ENCODE measurements around the gene BMP10. TPM values are rescaled to one million over a fixed set of nuclear protein-coding genes. Genes with fewer than 3 reads are reported as not detected.
"Not testable (repeated sequence)": the region's sequence is repeated elsewhere in the genome, so short reads cannot be mapped to it uniquely, and the experiment has no call there.

Gene BMP10
- total RNA-seq, 2 experiments from 2014 or later = not detected

DNA sequence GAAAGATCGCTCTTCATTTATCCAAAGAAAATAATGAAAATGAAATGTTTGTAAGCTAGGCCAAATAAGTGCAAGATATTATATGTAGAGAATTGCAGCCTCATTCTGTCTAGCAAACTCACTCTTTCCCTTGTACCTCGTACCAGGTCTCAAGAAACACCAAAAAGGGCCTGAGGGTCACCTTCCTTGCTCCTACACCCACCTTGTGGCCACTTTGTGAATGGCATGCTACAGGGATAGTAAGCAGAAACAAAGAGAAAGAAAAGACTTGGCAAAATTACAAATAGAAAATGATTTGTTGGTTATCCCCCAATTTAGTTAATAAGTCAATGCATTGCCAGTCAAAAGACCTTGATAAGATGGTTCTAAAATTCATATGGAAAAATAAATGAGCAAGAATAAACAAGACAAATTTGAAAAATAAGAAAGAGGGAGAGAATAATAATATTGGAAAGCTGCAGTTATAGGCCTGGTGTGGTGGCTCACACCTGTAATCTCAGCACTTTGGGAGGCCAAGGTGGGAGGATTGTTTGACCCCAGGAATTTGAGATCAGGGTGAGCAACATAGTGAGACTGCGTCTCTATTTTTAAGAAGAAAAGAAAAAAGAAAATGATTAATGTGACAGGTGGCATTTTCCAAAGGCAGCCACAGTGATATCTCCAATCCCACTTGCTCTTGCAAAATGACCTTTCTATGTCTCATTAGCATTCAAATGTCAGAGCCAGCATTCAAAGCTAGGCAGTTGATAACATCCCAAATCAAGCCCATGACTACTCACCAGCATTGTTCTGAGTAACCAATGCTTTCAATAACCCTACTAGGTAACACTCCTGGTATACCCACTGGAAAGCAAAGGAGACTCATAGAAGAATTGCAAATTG, 38.8 kb upstream of the BMP10 start:
- ChIA-PET CTCF (interaction anchor here (0.6 to 4.9 kb wide), 28 partner anchors 15 to 445 kb away, joined by 3 to 77 read pairs (median 4); partner anchors contain the start of gene ARHGAP25), POLR2A (interaction anchor here (0.9 kb wide), 1 partner anchor 81 kb away, joined by 3 read pairs; no protein-coding TSS in a partner anchor)
- Mint-ChIP-seq H3K27me3 (no peaks in the 10 kb centered on the region), H3K27ac (peak overlapping the region; percentile 78), H3K36me3 (no peaks in the 10 kb centered on the region), H3K4me1 (ENCODE audit: low read depth) (peaks cover 36% of the 10 kb centered on the region), H3K9me3 (no peaks in the 10 kb centered on the region), H3K4me3 (no peak overlapping the region)
- intact Hi-C loops (cut with micrococcal nuclease) = loop anchor here (2.0 to 10.0 kb wide), 5 partner anchors 31 to 658 kb away; partner anchors contain the start of gene PPP3R1
- peak; percentile 85 for DNase-seq

DNA sequence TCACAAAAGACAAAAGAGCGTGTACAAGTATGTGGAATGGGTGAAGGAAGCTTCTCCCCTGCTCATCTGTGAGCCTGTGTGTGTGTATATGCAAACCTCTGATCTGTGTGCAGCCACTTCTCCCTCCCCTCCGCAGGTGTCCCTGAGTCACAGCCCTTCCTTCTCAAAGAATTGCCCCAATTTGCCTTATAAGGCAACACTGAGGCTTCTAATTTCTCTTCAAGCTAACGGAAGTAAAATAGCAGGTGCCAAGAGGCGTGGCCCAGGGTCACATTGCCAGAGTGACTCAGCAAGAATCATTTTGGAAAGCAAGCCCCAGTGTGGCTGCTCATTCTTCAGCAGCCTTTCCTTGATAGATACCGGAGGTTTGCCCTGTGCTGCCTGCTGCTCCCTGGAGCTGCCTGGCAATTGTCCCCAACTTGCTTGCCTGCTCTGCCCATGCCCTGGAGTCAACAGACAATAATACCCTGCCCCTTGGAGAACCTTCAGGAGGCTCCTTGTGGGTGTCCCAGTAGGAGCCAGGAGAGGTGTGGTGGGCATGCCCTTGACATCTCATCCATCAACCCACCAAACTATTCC, 37.3 kb upstream of the BMP10 start:
- Mint-ChIP-seq H3K9me3 (peaks cover 3% of the 10 kb centered on the region), H3K27me3 (no peaks in the 10 kb centered on the region), H3K36me3 (no peaks in the 10 kb centered on the region), H3K27ac (peak overlapping the region; percentile 90), H3K4me3 (peak overlapping the region; percentile 24), H3K4me1 (ENCODE audit: low read depth) (peaks cover 36% of the 10 kb centered on the region)
- ChIA-PET CTCF (interaction anchor here (0.8 to 4.9 kb wide), 29 partner anchors 9 to 444 kb away, joined by 3 to 77 read pairs (median 5); no protein-coding TSS in a partner anchor), POLR2A (interaction anchor here (0.6 to 2.7 kb wide), 15 partner anchors 12 to 441 kb away, joined by 3 to 14 read pairs (median 5); partner anchors contain the start of genes APLF, ARHGAP25 and FBXO48)
- intact Hi-C loops (cut with micrococcal nuclease) = loop anchor here (1.0 to 5.0 kb wide), 10 partner anchors 32 to 656 kb away; partner anchors contain the start of genes APLF, FBXO48 and PPP3R1
- DNase-seq = peak; percentile 94

DNA sequence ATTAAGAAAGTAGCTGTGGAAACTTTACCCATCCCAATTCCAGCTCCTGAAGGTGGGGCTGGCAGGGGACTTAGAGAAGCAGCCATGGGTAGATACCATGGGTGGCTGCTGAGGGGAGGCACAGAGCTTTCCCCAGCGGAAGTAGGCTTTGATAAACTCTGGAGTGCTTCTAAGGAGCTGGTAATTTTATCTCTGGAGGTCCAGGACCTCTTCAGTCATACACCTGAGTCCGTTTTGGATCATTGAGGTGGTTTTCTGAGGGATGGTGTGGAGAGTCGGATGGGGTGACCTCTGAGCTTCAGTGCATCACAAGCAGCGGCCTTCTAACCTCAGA, 36.7 kb upstream of the BMP10 start:
- CTCF ChIA-PET = interaction anchor here (0.8 to 4.9 kb wide), 29 partner anchors 7 to 443 kb away, joined by 3 to 77 read pairs (median 5); no protein-coding TSS in a partner anchor
- Mint-ChIP-seq H3K27me3 (no peaks in the 10 kb centered on the region), H3K4me1 (ENCODE audit: low read depth) (peaks cover 36% of the 10 kb centered on the region), H3K36me3 (peaks cover 2% of the 10 kb centered on the region), H3K4me3 (peak overlapping the region; percentile 24), H3K27ac (peak overlapping the region; percentile 90), H3K9me3 (peaks cover 3% of the 10 kb centered on the region)
- POLR2A ChIA-PET = interaction anchor here (0.7 to 2.7 kb wide), 15 partner anchors 11 to 441 kb away, joined by 3 to 14 read pairs (median 5); partner anchors contain the start of genes APLF, ARHGAP25 and FBXO48
- intact Hi-C loops (cut with micrococcal nuclease) = loop anchor here (1.0 to 5.0 kb wide), 10 partner anchors 33 to 656 kb away; partner anchors contain the start of genes APLF, FBXO48 and PPP3R1
- DNase-seq = no peak

DNA sequence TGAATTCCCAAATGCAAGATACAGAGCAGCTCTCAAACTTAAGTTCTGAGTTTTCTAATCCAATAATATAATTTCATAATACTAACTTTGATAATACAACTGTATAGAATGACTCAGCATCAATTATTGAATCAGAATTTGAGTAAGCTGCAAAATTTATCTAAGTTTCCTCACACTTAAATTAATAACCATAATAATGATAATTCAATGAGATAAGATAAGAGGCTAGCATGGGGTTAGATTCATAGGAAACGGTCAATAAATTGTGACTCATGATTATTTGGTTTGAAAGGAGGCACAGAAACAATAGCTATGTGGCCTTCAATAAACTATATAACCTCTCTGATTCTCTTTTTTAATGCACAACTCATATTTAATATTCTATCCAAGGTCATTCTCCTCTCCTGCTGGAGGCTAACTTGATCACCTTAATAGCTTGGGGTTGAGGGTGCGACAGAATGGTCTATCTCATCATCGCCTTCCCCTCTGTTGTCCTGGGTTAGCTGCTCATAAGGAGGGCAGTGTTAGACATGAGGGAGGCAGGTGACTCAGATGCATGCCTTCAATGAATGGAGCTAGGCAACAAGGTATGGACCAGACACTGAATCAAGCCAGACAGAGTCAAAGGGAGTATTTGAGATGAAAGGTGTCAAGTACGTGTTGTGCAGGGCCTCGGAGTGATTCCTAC, 36.2 kb upstream of the BMP10 start:
- ChIA-PET POLR2A (interaction anchor here (0.7 to 2.7 kb wide), 12 partner anchors 10 to 440 kb away, joined by 3 to 14 read pairs (median 5); partner anchors contain the start of genes APLF, ARHGAP25 and FBXO48), CTCF (interaction anchor here (0.8 to 4.9 kb wide), 26 partner anchors 8 to 443 kb away, joined by 3 to 77 read pairs (median 6); no protein-coding TSS in a partner anchor)
- Mint-ChIP-seq H3K4me1 (ENCODE audit: low read depth) (peaks cover 36% of the 10 kb centered on the region), H3K36me3 (peaks cover 2% of the 10 kb centered on the region), H3K27me3 (no peaks in the 10 kb centered on the region), H3K27ac (peak overlapping the region; percentile 90), H3K9me3 (peaks cover 3% of the 10 kb centered on the region), H3K4me3 (no peak overlapping the region)
- DNase-seq = peak; percentile 27
- intact Hi-C loops (cut with micrococcal nuclease) = loop anchor here (5.0 kb wide), 2 partner anchors 385 to 655 kb away; partner anchors contain the start of gene PPP3R1

DNA sequence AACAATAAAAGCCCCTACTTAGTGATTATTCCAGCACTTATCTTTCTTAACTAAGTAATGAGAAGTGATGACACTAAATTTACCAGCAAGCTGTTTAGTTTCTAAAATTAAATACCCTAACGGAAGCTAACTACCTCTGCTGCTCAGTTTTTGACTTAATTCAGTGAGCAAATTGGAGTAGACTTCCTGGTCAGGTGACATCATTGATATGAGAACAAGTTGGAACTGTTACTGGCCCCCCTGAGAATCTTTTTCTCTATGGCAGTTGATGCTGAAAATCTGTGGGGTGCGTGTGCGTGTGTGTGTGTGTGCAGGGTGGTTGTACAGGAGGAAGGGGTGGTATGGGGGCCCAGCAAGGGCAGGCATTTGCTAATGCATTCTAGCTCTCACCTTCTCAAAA, 35.5 kb upstream of the BMP10 start:
- Mint-ChIP-seq H3K36me3 (peaks cover 6% of the 10 kb centered on the region), H3K9me3 (peaks cover 8% of the 10 kb centered on the region), H3K4me1 (ENCODE audit: low read depth) (peaks cover 36% of the 10 kb centered on the region), H3K27ac (peak overlapping the region; percentile 67), H3K27me3 (no peaks in the 10 kb centered on the region), H3K4me3 (no peak overlapping the region)
- ChIA-PET POLR2A (interaction anchor here (0.7 to 2.7 kb wide), 3 partner anchors 157 to 440 kb away, joined by 3 to 8 read pairs (median 8); partner anchors contain the start of genes APLF and FBXO48), CTCF (interaction anchor here (1.2 to 4.9 kb wide), 11 partner anchors 18 to 443 kb away, joined by 3 to 77 read pairs (median 14); no protein-coding TSS in a partner anchor)
- intact Hi-C loops (cut with micrococcal nuclease) = loop anchor here (5.0 kb wide), 2 partner anchors 384 to 654 kb away; partner anchors contain the start of gene PPP3R1
- DNase-seq = no peak

DNA sequence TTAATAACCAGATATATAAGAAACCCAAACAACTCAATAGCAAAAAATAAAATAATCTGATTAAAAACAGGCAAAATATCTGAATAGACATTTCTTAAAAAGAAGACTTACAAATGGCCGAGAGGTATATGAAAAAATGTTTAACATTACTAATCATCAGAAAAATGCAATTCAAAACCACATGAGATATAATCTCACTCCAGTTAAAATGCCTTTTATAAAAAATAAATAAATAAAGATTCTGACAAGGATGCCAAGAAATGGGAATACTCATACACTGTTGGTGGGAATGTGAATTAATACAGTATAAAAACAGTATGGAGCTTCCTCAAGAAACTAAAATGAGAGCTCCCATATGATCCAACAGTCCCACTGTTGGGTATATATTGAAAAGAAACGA, 33.9 kb upstream of the BMP10 start:
- Mint-ChIP-seq H3K4me3 (no peak overlapping the region), H3K4me1 (ENCODE audit: low read depth) (peaks cover 31% of the 10 kb centered on the region), H3K36me3 (peaks cover 8% of the 10 kb centered on the region), H3K27ac (no peak overlapping the region), H3K9me3 (peaks cover 16% of the 10 kb centered on the region), H3K27me3 (no peaks in the 10 kb centered on the region)
- CTCF ChIA-PET = interaction anchor here (1.5 to 3.8 kb wide), 3 partner anchors 66 to 417 kb away, joined by 3 to 25 read pairs (median 5); no protein-coding TSS in a partner anchor
- POLR2A ChIA-PET = no interaction called here
- intact Hi-C loops (cut with micrococcal nuclease) = loop anchor here (5.0 kb wide), 2 partner anchors 383 to 653 kb away; partner anchors contain the start of gene PPP3R1
- DNase-seq = no peak

DNA sequence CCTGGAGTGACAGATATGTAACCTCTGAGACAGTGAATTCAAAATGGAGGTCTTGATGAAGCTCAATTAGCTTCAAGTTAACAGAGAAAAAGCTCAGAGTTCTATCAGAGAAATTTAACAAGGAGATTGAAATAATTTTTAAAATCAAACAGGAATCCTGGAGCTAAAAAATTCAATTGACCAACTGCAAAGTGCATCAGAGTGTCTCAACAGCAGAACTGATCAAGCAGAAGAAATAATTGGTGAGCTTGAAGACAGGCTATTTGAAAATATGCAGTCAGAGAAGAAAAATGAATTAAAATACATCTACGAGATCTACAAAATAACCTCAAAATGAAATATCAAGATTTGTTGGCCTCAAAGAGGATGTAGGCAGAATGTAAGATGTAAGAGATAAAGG, 30.4 kb upstream of the BMP10 start:
- Mint-ChIP-seq H3K9me3 (peaks cover 16% of the 10 kb centered on the region), H3K4me3 (no peak overlapping the region), H3K27me3 (no peaks in the 10 kb centered on the region), H3K36me3 (peaks cover 10% of the 10 kb centered on the region), H3K27ac (no peak overlapping the region), H3K4me1 (ENCODE audit: low read depth) (peaks cover 3% of the 10 kb centered on the region)
- ChIA-PET CTCF (interaction anchor here (0.7 to 1.6 kb wide), 5 partner anchors 24 to 193 kb away, joined by 3 to 7 read pairs (median 4); no protein-coding TSS in a partner anchor), POLR2A (no interaction called here)
- intact Hi-C loops (cut with micrococcal nuclease) = no loop called here
- no peak for DNase-seq

DNA sequence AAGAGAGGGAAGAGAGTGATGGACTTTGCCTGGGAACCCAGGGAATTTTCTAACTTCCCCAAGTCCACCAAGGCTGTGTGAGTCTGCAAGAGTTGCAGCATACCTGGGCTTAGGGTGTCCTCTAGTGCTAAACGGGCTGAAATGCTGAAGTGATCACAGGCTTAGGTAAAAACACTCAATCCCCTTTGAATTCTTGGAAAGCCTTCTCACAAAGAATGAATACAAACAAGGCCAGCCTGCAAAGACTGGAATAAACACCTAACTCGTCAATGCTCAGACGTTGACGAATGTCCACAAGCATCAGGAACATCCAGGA, 30.0 kb upstream of the BMP10 start:
- Mint-ChIP-seq H3K36me3 (peaks cover 10% of the 10 kb centered on the region), H3K4me3 (no peak overlapping the region), H3K4me1 (ENCODE audit: low read depth) (no peaks in the 10 kb centered on the region), H3K27ac (no peak overlapping the region), H3K27me3 (peaks cover 2% of the 10 kb centered on the region), H3K9me3 (peaks cover 16% of the 10 kb centered on the region)
- ChIA-PET CTCF (interaction anchor here (1.1 to 1.6 kb wide), 4 partner anchors 24 to 437 kb away, joined by 3 to 7 read pairs (median 4); no protein-coding TSS in a partner anchor), POLR2A (no interaction called here)
- DNase-seq = no peak
- intact Hi-C loops (cut with micrococcal nuclease) = no loop called here

DNA sequence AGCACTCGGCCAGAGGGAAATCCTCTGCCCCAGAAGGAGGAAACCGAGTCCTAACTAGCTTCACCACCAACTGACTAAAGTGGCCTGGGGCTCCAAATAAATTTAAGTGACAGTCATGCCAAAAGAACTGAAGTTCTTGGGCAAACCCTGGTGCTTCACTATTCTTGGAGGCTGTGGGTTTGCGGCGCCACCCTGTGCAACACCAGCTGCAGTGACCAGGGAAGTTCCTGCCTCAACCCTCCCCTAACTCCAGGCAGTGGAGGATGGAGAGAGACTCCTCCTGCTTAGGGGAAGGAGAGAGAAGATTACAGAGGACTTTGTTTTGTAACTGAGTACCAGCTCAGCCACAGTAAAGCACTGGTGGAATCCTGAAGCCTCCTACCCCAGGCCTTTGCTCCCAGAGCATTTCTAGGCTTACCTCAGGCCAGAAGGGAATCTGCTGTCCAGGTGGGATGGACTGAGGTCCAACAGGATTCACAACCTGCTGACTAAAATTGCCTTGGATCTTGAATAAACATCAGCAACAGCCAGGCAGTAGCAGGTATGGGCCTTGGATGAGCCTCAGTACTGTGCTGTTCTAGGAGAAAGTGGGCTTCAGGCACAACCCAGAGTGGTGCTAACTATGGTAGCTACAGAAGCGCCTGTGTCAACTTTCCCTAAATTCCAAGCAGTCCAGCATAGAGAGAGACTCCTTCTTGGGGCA, 29.4 kb upstream of the BMP10 start:
- CTCF ChIA-PET = interaction anchor here (1.1 to 1.6 kb wide), 4 partner anchors 25 to 437 kb away, joined by 3 to 7 read pairs (median 4); no protein-coding TSS in a partner anchor
- H3K36me3 Mint-ChIP-seq = peaks cover 10% of the 10 kb centered on the region
- H3K27ac Mint-ChIP-seq = no peak overlapping the region
- peaks cover 16% of the 10 kb centered on the region for H3K9me3 Mint-ChIP-seq
- DNase-seq = no peak
- no peak overlapping the region for H3K4me3 Mint-ChIP-seq
- POLR2A ChIA-PET = interaction anchor here (0.6 kb wide), 1 partner anchor 635 kb away, joined by 5 read pairs; no protein-coding TSS in a partner anchor
- no peaks in the 10 kb centered on the region for H3K4me1 Mint-ChIP-seq (ENCODE audit: low read depth)
- intact Hi-C loops (cut with micrococcal nuclease) = no loop called here
- peaks cover 3% of the 10 kb centered on the region for H3K27me3 Mint-ChIP-seq

DNA sequence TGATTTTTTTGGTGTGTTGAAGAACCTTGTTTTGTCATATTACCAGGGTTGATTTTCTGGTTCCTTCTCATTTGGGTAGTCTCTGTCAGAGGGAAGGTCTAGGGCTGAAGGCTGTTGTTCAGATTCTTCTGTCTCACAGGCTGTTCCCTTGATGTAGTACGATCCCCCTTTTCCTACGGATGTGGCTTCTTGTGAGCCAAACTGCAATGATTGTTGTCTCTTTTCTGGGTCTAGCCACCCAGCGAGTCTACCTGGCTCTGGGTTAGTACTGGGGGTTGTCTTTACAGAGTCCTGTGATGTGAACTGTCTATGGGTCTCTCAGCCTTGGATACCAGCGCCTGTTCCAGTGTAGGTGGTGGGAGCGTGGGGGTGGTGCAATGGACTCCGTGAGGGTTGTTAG, 24.8 kb upstream of the BMP10 start:
- H3K36me3 Mint-ChIP-seq; DNase-seq; H3K9me3 Mint-ChIP-seq; H3K27me3 Mint-ChIP-seq; H3K4me1 Mint-ChIP-seq (ENCODE audit: low read depth); POLR2A ChIA-PET; H3K27ac Mint-ChIP-seq; intact Hi-C loops (cut with micrococcal nuclease); H3K4me3 Mint-ChIP-seq: not testable (repeated sequence)
- CTCF ChIA-PET = interaction anchor here (1.7 kb wide), 1 partner anchor 29 kb away, joined by 5 read pairs; no protein-coding TSS in a partner anchor
